Measurements from ENCODE around the gene GSTM2.

- no peak for TF ChIP-seq TAF1 (conservative IDR thresholded peaks at IDR 0.05)
- TF ChIP-seq CTCF (IDR thresholded peaks at IDR 0.05; ENCODE audit: low read depth, low read length, missing input control): no peak
- TF ChIP-seq EGR1 (IDR thresholded peaks at IDR 0.05; ENCODE audit: low read depth in 2 of 2): no peak
- no peak for TF ChIP-seq JUND (IDR thresholded peaks at IDR 0.05)
- no peak for TF ChIP-seq ATF3 (IDR thresholded peaks at IDR 0.05)
- TF ChIP-seq SP1 (IDR thresholded peaks at IDR 0.05): no peak
- no peak for TF ChIP-seq YY1 (IDR thresholded peaks at IDR 0.05)
- TF ChIP-seq RAD21 (IDR thresholded peaks at IDR 0.05): no peak
- TF ChIP-seq MAX (IDR thresholded peaks at IDR 0.05): no peak
- TF ChIP-seq REST (IDR thresholded peaks at IDR 0.05): no peak
- TF ChIP-seq HNF4A (conservative IDR thresholded peaks at IDR 0.05): no peak
- no peak for TF ChIP-seq ZBTB33 (IDR thresholded peaks at IDR 0.05)
Observed at GRCh38 chr1:109628540-109629321, 39.1 kb upstream of the GSTM2 start.

Data from liver (tissue), 3 donors.